Measurements from ENCODE around the gene DNAI2. TPM values are rescaled to one million over a fixed set of nuclear protein-coding genes. Genes with fewer than 3 reads are reported as not detected.

Gene DNAI2
- total RNA-seq, 1 experiment from 2014 or later: not detected

- Histone ChIP-seq H3K9me2 (ENCODE audit: insufficient read depth) (no peaks in the 10 kb centered on the region), H3K9ac (ENCODE audit: low read length) (no peak overlapping the region), H3K36me3 (ENCODE audit: control insufficient read depth in 1 of 2, insufficient read depth in 2 of 2, low read length in 2 of 2) (no peaks in the 10 kb centered on the region), H2AFZ (ENCODE audit: low read depth, low read length, poor library complexity, severe bottlenecking) (no peak overlapping the region), H3K27me3 (ENCODE audit: insufficient read depth, low read length) (no peaks in the 10 kb centered on the region), H3K4me2 (ENCODE audit: low read length) (no peak overlapping the region), H3K9me3 (ENCODE audit: control insufficient read depth in 1 of 2, insufficient read depth in 1 of 2, low read depth in 1 of 2, low read length in 2 of 2) (no peaks in the 10 kb centered on the region), H3K27ac (ENCODE audit: low read depth, low read length) (no peak overlapping the region), H3K4me1 (ENCODE audit: control insufficient read depth in 1 of 2, insufficient read depth in 2 of 2, low read length in 2 of 2) (peaks cover 5 to 10% of the 10 kb centered on the region in 2 experiments; a peak in 3 of 4 replicates), H3K4me3 (replicated peaks in 1 of 2; ENCODE audit: low read depth in 1 of 2, low read length in 2 of 2) (no peak overlapping the region), H4K20me1 (ENCODE audit: insufficient read depth) (no peaks in the 10 kb centered on the region), H3K79me2 (ENCODE audit: insufficient read depth, low read length) (no peaks in the 10 kb centered on the region)
- no TSS peak for BruUV-seq (replicated peaks)
- intact Hi-C loops (cut with micrococcal nuclease): no loop called here
- TF ChIP-seq REST (IDR thresholded peaks at IDR 0.05; ENCODE audit: low read depth): no peak
- DNase-seq (ENCODE audit: low read depth, low spot score) (no peak), ATAC-seq (no peak)
- ChIA-PET CTCF (interaction anchor here (0.7 kb wide), 2 partner anchors 30 to 108 kb away, joined by 3 read pairs; no protein-coding TSS in a partner anchor), RAD21 (ENCODE audit: low non-redundant PET in 1 of 2, low total read pairs in 2 of 2, uncharacterized antibody in 2 of 2, unreplicated experiment in 2 of 2) (no interaction called here), POLR2A (no interaction called here)
Measured at GRCh38 chr17:74283371-74283673, 9.3 kb downstream of the DNAI2 start.

- Histone ChIP-seq H3K9me2 (ENCODE audit: insufficient read depth) (no peaks in the 10 kb centered on the region), H3K27me3 (ENCODE audit: insufficient read depth, low read length) (no peaks in the 10 kb centered on the region), H3K4me3 (replicated peaks in 1 of 2; ENCODE audit: low read depth in 1 of 2, low read length in 2 of 2) (no peak overlapping the region), H3K9me3 (ENCODE audit: control insufficient read depth in 1 of 2, insufficient read depth in 1 of 2, low read depth in 1 of 2, low read length in 2 of 2) (no peaks in the 10 kb centered on the region), H3K27ac (ENCODE audit: low read depth, low read length) (no peak overlapping the region), H3K4me1 (ENCODE audit: control insufficient read depth in 1 of 2, insufficient read depth in 2 of 2, low read length in 2 of 2) (peaks cover 5 to 10% of the 10 kb centered on the region in 2 experiments; a peak in 3 of 4 replicates), H3K79me2 (ENCODE audit: insufficient read depth, low read length) (no peaks in the 10 kb centered on the region), H3K4me2 (ENCODE audit: low read length) (no peak overlapping the region), H3K9ac (ENCODE audit: low read length) (no peak overlapping the region), H2AFZ (ENCODE audit: low read depth, low read length, poor library complexity, severe bottlenecking) (no peak overlapping the region), H4K20me1 (ENCODE audit: insufficient read depth) (no peaks in the 10 kb centered on the region), H3K36me3 (ENCODE audit: control insufficient read depth in 1 of 2, insufficient read depth in 2 of 2, low read length in 2 of 2) (no peaks in the 10 kb centered on the region)
- CTCF ChIA-PET: interaction anchor here (0.8 to 1.6 kb wide), 2 partner anchors 9 to 81 kb away, joined by 3 to 5 read pairs; partner anchors contain the start of gene GPR142
- BruUV-seq (replicated peaks): no TSS peak
- POLR2A ChIA-PET: no interaction called here
- RAD21 ChIA-PET (ENCODE audit: low non-redundant PET in 1 of 2, low total read pairs in 2 of 2, uncharacterized antibody in 2 of 2, unreplicated experiment in 2 of 2): no interaction called here
- intact Hi-C loops (cut with micrococcal nuclease): no loop called here
- ATAC-seq: no peak
- no peak for DNase-seq (ENCODE audit: low read depth, low spot score)
- TF ChIP-seq EZH2 (IDR thresholded peaks at IDR 0.05) (no peak), EZH2phosphoT487 (IDR thresholded peaks at IDR 0.05; ENCODE audit: borderline replicate concordance) (no peak), SP1 (IDR thresholded peaks at IDR 0.05; ENCODE audit: low read depth) (no peak), CTCF (IDR thresholded peaks at IDR 0.05 in 2 of 3, conservative IDR thresholded peaks at IDR 0.05 in 1 of 3; ENCODE audit: borderline replicate concordance in 1 of 3, insufficient read depth in 1 of 3, low read depth in 2 of 3, low read length in 2 of 3) (no peak), CEBPB (IDR thresholded peaks at IDR 0.05; ENCODE audit: low read depth) (no peak), FOSL1 (IDR thresholded peaks at IDR 0.05; ENCODE audit: low read depth) (no peak), SIN3A (IDR thresholded peaks at IDR 0.05; ENCODE audit: low read depth) (no peak), ZBTB33 (IDR thresholded peaks at IDR 0.05; ENCODE audit: extremely low read depth, insufficient replicate concordance, low read length) (no peak), POLR2A (IDR thresholded peaks at IDR 0.05; ENCODE audit: borderline replicate concordance, extremely low read depth, insufficient read depth, insufficient read length) (no peak), POLR2AphosphoS5 (IDR thresholded peaks at IDR 0.05; ENCODE audit: low read depth, low read length) (no peak)
Measured at GRCh38 chr17:74287031-74287602, 13.1 kb downstream of the DNAI2 start.

Measured in HCT116 (cell line).